Activated B cell treated with CpG ODN at 0.5 μM for 24 hours (primary cell): ENCODE data around the gene CALHM2. TPM values are rescaled to one million over a fixed set of nuclear protein-coding genes. Genes with fewer than 3 reads are reported as not detected.
A peak's percentile ranks its signal among the peaks of the same experiment; 100 is the strongest.

Experiments
- ATAC-seq: fragments of 200-7000 bp; cut with Tn5 transposase; one replicate; pipeline ENCODE4 v1.10.0; 2021; ENCODE audit warnings: low read depth, mild to moderate bottlenecking, moderate library complexity
- CTCF ChIA-PET: fragments of 350-600 bp; sonication (Branson Sonifier 250); formaldehyde crosslinking; loops from one replicate; lab custom pipeline; 2021; ENCODE audit warnings: antibody characterized with exemption; lab: Charles Lee
- POLR2A ChIA-PET: fragments of 350-600 bp; sonication (Branson Sonifier 250); formaldehyde crosslinking; loops from one replicate; lab custom pipeline; 2021; ENCODE audit warnings: antibody characterized with exemption; lab: Charles Lee
- DNase-seq: peaks from one replicate; pipeline ENCODE4 v3.0.0; 2022
- H3K27ac Mint-ChIP-seq: one replicate; pipeline ENCODE4 v1.8.0; 2020; ENCODE audit warnings: mixed read lengths
- H3K27me3 Mint-ChIP-seq: one replicate; pipeline ENCODE4 v1.8.0; 2021; ENCODE audit warnings: mixed read lengths
- H3K36me3 Mint-ChIP-seq: one replicate; pipeline ENCODE4 v1.8.0; 2021; ENCODE audit warnings: low read depth, mixed read lengths
- H3K4me1 Mint-ChIP-seq: one replicate; pipeline ENCODE4 v1.8.0; 2021; ENCODE audit warnings: mixed read lengths
- H3K4me3 Mint-ChIP-seq: one replicate; pipeline ENCODE4 v1.8.0; 2020; ENCODE audit warnings: mild to moderate bottlenecking, mixed read lengths
- H3K9me3 Mint-ChIP-seq: one replicate; pipeline ENCODE4 v1.8.0; 2020; ENCODE audit warnings: mixed read lengths
- CTCF ChIP-seq: fragments of 200-600 bp; IDR thresholded peaks from one replicate; pipeline ENCODE4 v1.8.0; 2022; ENCODE audit warnings: antibody characterized with exemption, mild to moderate bottlenecking
- intact Hi-C: fragments of 100-400 bp; cut with micrococcal nuclease; formaldehyde crosslinking; loops from one replicate; pipeline ENCODE4 v1.15.1; 2024
- total RNA-seq: library from RNA; stranded (reverse); gene quantifications from 2 replicates; pipeline ENCODE4 v1.2.3, GENCODE V29; 2022

CALHM2 gene
- total RNA-seq, 1 donor from 2014 or later = 17.5 TPM

DNA sequence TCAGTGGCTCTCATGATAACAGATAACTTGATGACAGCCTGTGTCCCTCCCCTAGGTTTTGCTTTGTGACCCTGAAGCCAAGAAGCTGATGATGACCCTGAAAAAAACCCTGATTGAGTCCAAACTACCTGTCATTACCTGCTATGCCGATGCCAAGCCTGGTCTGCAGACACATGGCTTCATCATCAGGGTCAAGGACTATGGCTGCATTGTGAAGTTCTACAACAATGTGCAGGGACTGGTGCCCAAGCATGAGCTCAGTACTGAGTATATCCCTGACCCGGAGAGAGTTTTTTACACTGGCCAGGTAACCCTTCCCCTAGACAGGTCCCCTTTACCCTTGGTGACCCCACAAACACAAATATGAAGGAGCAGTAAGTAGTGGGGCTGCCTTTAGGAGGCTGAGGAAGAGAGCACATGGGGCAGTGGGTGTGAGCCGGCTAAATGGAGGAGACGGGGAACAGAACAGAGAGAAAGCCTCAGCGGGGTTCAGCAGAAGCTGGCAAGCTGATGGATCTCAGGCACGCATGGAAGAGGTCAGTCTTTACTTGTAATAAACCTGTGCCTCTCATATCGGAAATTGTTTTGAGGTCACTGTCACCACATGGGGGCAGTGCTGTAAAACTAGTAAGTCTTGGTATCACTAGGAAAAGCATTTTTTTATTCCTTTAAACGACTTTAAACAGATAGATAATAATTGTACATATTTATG lies 35.6 kb downstream of the CALHM2 start:
- DNase-seq (peak; percentile 20), ATAC-seq (peak; percentile 47)
- H3K9me3 Mint-ChIP-seq = no peaks in the 10 kb centered on the region
- no peaks in the 10 kb centered on the region for H3K27me3 Mint-ChIP-seq
- no peak overlapping the region for H3K4me3 Mint-ChIP-seq
- intact Hi-C loops = loop anchor here (1.0 to 5.0 kb wide), 4 partner anchors 36 to 271 kb away; partner anchors contain the start of gene CALHM2
- POLR2A ChIA-PET = interaction anchor here (0.6 to 1.1 kb wide), 3 partner anchors 23 to 644 kb away, joined by 3 to 6 read pairs (median 4); no protein-coding TSS in a partner anchor
- H3K4me1 Mint-ChIP-seq = no peaks in the 10 kb centered on the region
- H3K27ac Mint-ChIP-seq = no peak overlapping the region
- H3K36me3 Mint-ChIP-seq = peaks cover 92% of the 10 kb centered on the region
- peak; percentile 58 for TF ChIP-seq CTCF
- CTCF ChIA-PET = interaction anchor here (0.8 to 6.9 kb wide), 14 partner anchors 11 to 499 kb away, joined by 3 to 112 read pairs (median 4); partner anchors contain the start of genes CALHM3, CNNM2 and NEURL1

- no peak for ATAC-seq
- TF ChIP-seq CTCF = no peak
- Mint-ChIP-seq H3K4me3 (no peak overlapping the region), H3K4me1 (no peaks in the 10 kb centered on the region), H3K36me3 (peaks cover 92% of the 10 kb centered on the region), H3K9me3 (no peaks in the 10 kb centered on the region), H3K27me3 (no peaks in the 10 kb centered on the region), H3K27ac (no peak overlapping the region)
- no peak for DNase-seq
- intact Hi-C loops = loop anchor here (5.0 kb wide), 2 partner anchors 37 to 272 kb away; partner anchors contain the start of gene CALHM2
- POLR2A ChIA-PET = interaction anchor here (0.6 to 1.1 kb wide), 2 partner anchors 22 to 643 kb away, joined by 3 to 6 read pairs; no protein-coding TSS in a partner anchor
- CTCF ChIA-PET = interaction anchor here (1.2 to 6.9 kb wide), 12 partner anchors 12 to 498 kb away, joined by 3 to 112 read pairs (median 6); partner anchors contain the start of genes CALHM3, CNNM2 and NEURL1
These were observed 36.6 kb downstream of the CALHM2 start for GRCh38 chr10:103415581-103415980.

DNA sequence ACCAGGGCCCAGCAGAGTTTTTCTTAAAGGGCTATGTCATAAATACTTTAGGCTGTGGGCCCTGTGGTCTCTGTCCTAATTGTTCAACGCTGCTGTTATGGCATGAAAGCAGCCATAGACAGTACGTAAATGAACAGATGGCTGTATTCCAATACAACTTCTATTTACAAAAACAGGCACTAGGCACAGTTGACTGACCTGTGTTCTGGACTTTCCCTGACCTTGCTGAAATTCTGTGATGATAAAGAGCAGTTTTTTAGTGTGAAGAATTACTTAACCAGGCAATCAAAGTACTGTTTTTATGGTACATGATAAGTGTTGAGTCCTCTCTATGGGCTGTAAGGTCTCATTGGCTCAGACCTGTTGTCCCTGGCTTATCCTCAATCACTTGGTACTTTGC lies 38.6 kb downstream of the CALHM2 start:
- TF ChIP-seq CTCF = no peak
- ATAC-seq (no peak), DNase-seq (no peak)
- intact Hi-C loops = no loop called here
- no peak overlapping the region for H3K4me3 Mint-ChIP-seq
- no peaks in the 10 kb centered on the region for H3K4me1 Mint-ChIP-seq
- H3K36me3 Mint-ChIP-seq = peaks cover 93% of the 10 kb centered on the region
- POLR2A ChIA-PET = no interaction called here
- CTCF ChIA-PET = interaction anchor here (1.4 to 3.2 kb wide), 3 partner anchors 68 to 72 kb away, joined by 4 to 9 read pairs (median 4); no protein-coding TSS in a partner anchor
- no peak overlapping the region for H3K27ac Mint-ChIP-seq
- H3K27me3 Mint-ChIP-seq = no peaks in the 10 kb centered on the region
- H3K9me3 Mint-ChIP-seq = no peaks in the 10 kb centered on the region

- TF ChIP-seq CTCF = no peak
- H3K9me3 Mint-ChIP-seq = no peaks in the 10 kb centered on the region
- peak overlapping the region; percentile 98 for H3K4me3 Mint-ChIP-seq
- intact Hi-C loops = no loop called here
- no peaks in the 10 kb centered on the region for H3K27me3 Mint-ChIP-seq
- peaks cover 68% of the 10 kb centered on the region for H3K36me3 Mint-ChIP-seq
- peaks cover 47% of the 10 kb centered on the region for H3K4me1 Mint-ChIP-seq
- DNase-seq = no peak
- POLR2A ChIA-PET = interaction anchor here (0.6 to 2.0 kb wide), 7 partner anchors 8 to 724 kb away, joined by 3 to 16 read pairs (median 3); partner anchors contain the start of genes SFR1 and TAF5
- peak overlapping the region; percentile 91 for H3K27ac Mint-ChIP-seq
- no peak for ATAC-seq
- CTCF ChIA-PET = interaction anchor here (1.3 kb wide), 1 partner anchor 86 kb away, joined by 5 read pairs; no protein-coding TSS in a partner anchor
These were observed 54.9 kb downstream of the CALHM2 start for GRCh38 chr10:103397191-103397825.
